ENCODE results near the gene CADM4. TPM values are rescaled to one million over a fixed set of nuclear protein-coding genes. Genes with fewer than 3 reads are reported as not detected.
"Not testable (repeated sequence)": the region's sequence is repeated elsewhere in the genome, so short reads cannot be mapped to it uniquely, and the experiment has no call there.

Gene CADM4
- total RNA-seq, 1 experiment from 2014 or later: 28.7 TPM

- TF ChIP-seq SP1 (IDR thresholded peaks at IDR 0.05; ENCODE audit: low read depth) (no peak), TCF7L2 (IDR thresholded peaks at IDR 0.05; ENCODE audit: borderline replicate concordance, extremely low read depth, insufficient read depth, insufficient read length) (no peak), MAX (IDR thresholded peaks at IDR 0.05) (no peak), SIN3A (IDR thresholded peaks at IDR 0.05; ENCODE audit: low read depth) (no peak), CEBPB (IDR thresholded peaks at IDR 0.05; ENCODE audit: low read depth) (no peak), ZFX (IDR thresholded peaks at IDR 0.05) (no peak), ELF1 (IDR thresholded peaks at IDR 0.05; ENCODE audit: borderline replicate concordance, low read depth) (no peak)
- H3K4me2 ChIP-seq (ENCODE audit: low read length): no peak overlapping the region
- H4K20me1 ChIP-seq (ENCODE audit: insufficient read depth): no peaks in the 10 kb centered on the region
- no peaks in the 10 kb centered on the region for H3K9me2 ChIP-seq (ENCODE audit: insufficient read depth)
- CTCF ChIA-PET: interaction anchor here (1.2 kb wide), 1 partner anchor 12 kb away, joined by 3 read pairs; no protein-coding TSS in a partner anchor
- RAD21 ChIA-PET (ENCODE audit: low non-redundant PET in 1 of 2, low total read pairs in 2 of 2, uncharacterized antibody in 2 of 2, unreplicated experiment in 2 of 2): no interaction called here
- no peaks in the 10 kb centered on the region for H3K79me2 ChIP-seq (ENCODE audit: insufficient read depth, low read length)
- H3K9ac ChIP-seq (ENCODE audit: low read length): no peak overlapping the region
- intact Hi-C loops (cut with micrococcal nuclease): no loop called here
- POLR2A ChIA-PET: no interaction called here
- no peak for ATAC-seq
- no peak overlapping the region for H2AFZ ChIP-seq (ENCODE audit: low read depth, low read length, poor library complexity, severe bottlenecking)
- H3K36me3 ChIP-seq (ENCODE audit: control insufficient read depth in 1 of 2, insufficient read depth in 2 of 2, low read length in 2 of 2): peaks cover 3 to 4% of the 10 kb centered on the region in 2 experiments; a peak in 2 of 4 replicates
- DNase-seq (ENCODE audit: low read depth, low spot score): no peak
- BruUV-seq (replicated peaks): no TSS peak
- H3K4me1 ChIP-seq (ENCODE audit: control insufficient read depth in 1 of 2, insufficient read depth in 2 of 2, low read length in 2 of 2): no peaks in the 10 kb centered on the region
- H3K27me3 ChIP-seq (ENCODE audit: insufficient read depth, low read length): no peaks in the 10 kb centered on the region
- H3K27ac ChIP-seq (ENCODE audit: low read depth, low read length): no peak overlapping the region
- H3K9me3 ChIP-seq (ENCODE audit: control insufficient read depth in 1 of 2, insufficient read depth in 1 of 2, low read depth in 1 of 2, low read length in 2 of 2): no peaks in the 10 kb centered on the region
- H3K4me3 ChIP-seq (replicated peaks in 1 of 2; ENCODE audit: low read depth in 1 of 2, low read length in 2 of 2): no peak overlapping the region
These were observed 33.0 kb downstream of the CADM4 start for GRCh38 chr19:43606569-43607229.

- POLR2A ChIA-PET: interaction anchor here (1.9 kb wide), 1 partner anchor 10 kb away, joined by 5 read pairs; the partner anchor contains the start of genes IRGQ and ZNF576
- H3K9me3 ChIP-seq (ENCODE audit: control insufficient read depth in 1 of 2, insufficient read depth in 1 of 2, low read depth in 1 of 2, low read length in 2 of 2): no peaks in the 10 kb centered on the region
- no peak overlapping the region for H3K9ac ChIP-seq (ENCODE audit: low read length)
- intact Hi-C loops (cut with micrococcal nuclease): no loop called here
- no TSS peak for BruUV-seq (replicated peaks)
- RAD21 ChIA-PET (ENCODE audit: low non-redundant PET in 1 of 2, low total read pairs in 2 of 2, uncharacterized antibody in 2 of 2, unreplicated experiment in 2 of 2): no interaction called here
- H3K27ac ChIP-seq (ENCODE audit: low read depth, low read length): no peak overlapping the region
- DNase-seq (ENCODE audit: low read depth, low spot score) (no peak), ATAC-seq (no peak)
- H3K4me1 ChIP-seq (ENCODE audit: control insufficient read depth in 1 of 2, insufficient read depth in 2 of 2, low read length in 2 of 2): no peaks in the 10 kb centered on the region
- no peaks in the 10 kb centered on the region for H3K9me2 ChIP-seq (ENCODE audit: insufficient read depth)
- H3K4me3 ChIP-seq (replicated peaks in 1 of 2; ENCODE audit: low read depth in 1 of 2, low read length in 2 of 2): no peak overlapping the region
- CTCF ChIA-PET: interaction anchor here (1.2 kb wide), 1 partner anchor 11 kb away, joined by 3 read pairs; no protein-coding TSS in a partner anchor
- no peaks in the 10 kb centered on the region for H3K79me2 ChIP-seq (ENCODE audit: insufficient read depth, low read length)
- H3K27me3 ChIP-seq (ENCODE audit: insufficient read depth, low read length): no peaks in the 10 kb centered on the region
- H2AFZ ChIP-seq (ENCODE audit: low read depth, low read length, poor library complexity, severe bottlenecking): no peak overlapping the region
- H3K4me2 ChIP-seq (ENCODE audit: low read length): no peak overlapping the region
- H3K36me3 ChIP-seq (ENCODE audit: control insufficient read depth in 1 of 2, insufficient read depth in 2 of 2, low read length in 2 of 2): peaks cover 2 to 4% of the 10 kb centered on the region in 2 experiments; a peak in 1 of 4 replicates
- no peaks in the 10 kb centered on the region for H4K20me1 ChIP-seq (ENCODE audit: insufficient read depth)
- no peak for TF ChIP-seq ATF3 (IDR thresholded peaks at IDR 0.05)
These were observed 33.6 kb downstream of the CADM4 start for GRCh38 chr19:43605875-43606568.

GRCh38 chr19:43600326-43600725 lies 39.3 kb downstream of the CADM4 start:
- H3K9me3 ChIP-seq (ENCODE audit: control insufficient read depth in 1 of 2, insufficient read depth in 1 of 2, low read depth in 1 of 2, low read length in 2 of 2); CTCF ChIA-PET: not testable (repeated sequence)

More at GRCh38 chr19:43600326-43600725, 39.3 kb downstream of the CADM4 start:
- H3K9ac ChIP-seq (ENCODE audit: low read length); H3K9me2 ChIP-seq (ENCODE audit: insufficient read depth); H3K27me3 ChIP-seq (ENCODE audit: insufficient read depth, low read length); H2AFZ ChIP-seq (ENCODE audit: low read depth, low read length, poor library complexity, severe bottlenecking); H3K4me3 ChIP-seq (replicated peaks in 1 of 2; ENCODE audit: low read depth in 1 of 2, low read length in 2 of 2); H3K4me2 ChIP-seq (ENCODE audit: low read length); BruUV-seq (replicated peaks); POLR2A ChIA-PET; intact Hi-C loops (cut with micrococcal nuclease); ATAC-seq; RAD21 ChIA-PET (ENCODE audit: low non-redundant PET in 1 of 2, low total read pairs in 2 of 2, uncharacterized antibody in 2 of 2, unreplicated experiment in 2 of 2); DNase-seq (ENCODE audit: low read depth, low spot score); H3K27ac ChIP-seq (ENCODE audit: low read depth, low read length); H4K20me1 ChIP-seq (ENCODE audit: insufficient read depth): not testable (repeated sequence)
- Histone ChIP-seq H3K79me2 (ENCODE audit: insufficient read depth, low read length) (peaks cover 36% of the 10 kb centered on the region), H3K36me3 (ENCODE audit: control insufficient read depth in 1 of 2, insufficient read depth in 2 of 2, low read length in 2 of 2) (peaks cover 4 to 18% of the 10 kb centered on the region in 2 experiments; a peak in 2 of 4 replicates), H3K4me1 (ENCODE audit: control insufficient read depth in 1 of 2, insufficient read depth in 2 of 2, low read length in 2 of 2) (peaks cover 9 to 12% of the 10 kb centered on the region in 2 experiments; a peak in 3 of 4 replicates)
